Natural killer cell treated with Interleukin-12 subunit alpha and Interleukin-12 subunit beta and Interleukin-15 and Interleukin-18, amount 100 ng/mL, for 72 hours (primary cell): ENCODE results near the gene CAMSAP2. TPM values are rescaled to one million over a fixed set of nuclear protein-coding genes. Genes with fewer than 3 reads are reported as not detected.

Experiments used
- ATAC-seq, 2 donors: fragments of 150-1000 bp; cut with Tn5 transposase in 1 of 2; sonication (Bioruptor Pico), chemical (Tn5 transposase) in 1 of 2; 2 replicates each; pipeline ENCODE4 v1.10.0; 2021
- DNase-seq: peaks from one replicate; pipeline ENCODE4 v3.0.0; 2022; ENCODE audit warnings: low spot score
- H3K27ac Mint-ChIP-seq, 2 donors: 1 replicate in 1 of 2; 2 replicates in 1 of 2; pipeline ENCODE4 v1.8.0; 2022; ENCODE audit warnings: mixed read lengths in 2 of 2, mild to moderate bottlenecking in 1 of 2, moderate library complexity in 1 of 2
- H3K27me3 Mint-ChIP-seq, 2 donors: 1 replicate in 1 of 2; 2 replicates in 1 of 2; pipeline ENCODE4 v1.8.0; 2022; ENCODE audit warnings: mixed read lengths in 2 of 2
- H3K36me3 Mint-ChIP-seq: one replicate; pipeline ENCODE4 v1.8.0; 2022; ENCODE audit warnings: mixed read lengths
- H3K4me1 Mint-ChIP-seq, 2 donors: 1 replicate in 1 of 2; 2 replicates in 1 of 2; pipeline ENCODE4 v1.8.0; 2022; ENCODE audit warnings: low read depth in 2 of 2, mixed read lengths in 2 of 2, mild to moderate bottlenecking in 1 of 2
- H3K4me3 Mint-ChIP-seq: one replicate; pipeline ENCODE4 v1.8.0; 2022; ENCODE audit warnings: mixed read lengths
- H3K9me3 Mint-ChIP-seq: 2 replicates; pipeline ENCODE4 v1.8.0; 2022; ENCODE audit warnings: mixed read lengths
- total RNA-seq, 2 donors: library from RNA; stranded (reverse); gene quantifications; one replicate each; pipeline ENCODE4 v1.2.3, GENCODE V29; 2022

CAMSAP2 gene
- total RNA-seq, 2 donors from 2014 or later, result 0.31 to 0.48 TPM

DNA sequence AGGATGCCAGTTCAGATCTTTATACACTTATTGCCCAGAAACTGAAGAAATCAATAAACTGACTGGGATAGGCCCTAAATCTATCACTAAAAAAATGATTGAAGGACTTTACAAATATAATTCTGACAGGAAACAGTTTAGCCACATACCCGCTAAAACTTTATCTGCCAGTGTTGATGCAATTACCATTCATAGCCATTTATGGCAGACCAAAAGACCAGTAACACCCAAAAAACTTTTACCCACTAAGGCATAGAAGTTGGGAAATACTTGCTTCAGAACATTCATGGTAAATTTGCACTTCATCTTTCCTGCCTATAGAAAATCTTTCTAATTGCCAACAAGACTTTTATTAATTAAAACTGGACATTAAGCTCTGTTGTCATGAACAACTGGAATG is 119.1 kb downstream of the CAMSAP2 start:
- H3K4me1 Mint-ChIP-seq, result peaks cover 24 to 36% of the 10 kb centered on the region in 2 donors
- H3K36me3 Mint-ChIP-seq, result no peaks in the 10 kb centered on the region
- peak overlapping the region; percentile 40 for H3K4me3 Mint-ChIP-seq
- no peaks in the 10 kb centered on the region for H3K9me3 Mint-ChIP-seq
- H3K27ac Mint-ChIP-seq, result peak overlapping the region; percentile 10 to 35
- no peak for DNase-seq
- peaks cover 0 to 6% of the 10 kb centered on the region in 2 donors for H3K27me3 Mint-ChIP-seq
- ATAC-seq, result peak in 1 of 2 donors; percentile 63

DNA sequence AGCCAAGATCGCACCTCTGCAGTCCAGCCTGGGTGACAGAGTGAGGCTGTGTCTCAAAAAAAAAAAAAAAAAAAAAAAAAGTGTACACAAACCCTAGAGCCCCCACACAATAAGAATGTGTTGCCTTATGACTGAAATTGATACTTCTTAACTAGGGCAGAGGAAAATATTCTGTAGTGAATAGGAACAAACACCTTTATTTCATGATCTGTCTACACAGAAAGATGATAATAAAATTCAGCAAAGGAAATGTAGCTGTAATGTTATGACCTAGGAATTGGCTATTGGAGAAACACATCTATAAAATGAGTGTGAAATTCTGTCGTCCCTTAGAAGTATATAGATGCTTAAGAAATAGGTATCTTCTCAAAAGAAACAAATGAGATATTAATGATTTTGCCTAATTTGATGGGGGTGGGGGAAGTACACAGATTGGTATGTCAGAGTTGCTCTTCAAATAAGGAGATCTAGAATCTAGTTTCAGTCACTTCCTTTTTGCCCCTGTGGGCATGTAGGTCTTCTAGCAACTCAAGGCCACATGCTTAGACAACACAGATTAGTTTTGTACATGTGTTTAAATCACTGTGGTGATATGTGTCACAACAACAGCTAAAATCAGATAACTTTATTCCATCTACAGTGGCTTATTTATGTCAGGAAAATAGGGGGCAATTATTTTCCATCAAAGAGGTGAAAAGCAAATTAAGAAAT is 123.4 kb downstream of the CAMSAP2 start:
- H3K36me3 Mint-ChIP-seq, result no peaks in the 10 kb centered on the region
- no peak for DNase-seq
- peaks cover 37 to 39% of the 10 kb centered on the region in 2 donors for H3K4me1 Mint-ChIP-seq
- peak; percentile 51 to 56 for ATAC-seq
- H3K4me3 Mint-ChIP-seq, result peak overlapping the region; percentile 11
- H3K9me3 Mint-ChIP-seq, result no peaks in the 10 kb centered on the region
- H3K27ac Mint-ChIP-seq, result peak overlapping the region in 1 of 2 donors; percentile 58
- peaks cover 0 to 3% of the 10 kb centered on the region in 2 donors for H3K27me3 Mint-ChIP-seq

DNA sequence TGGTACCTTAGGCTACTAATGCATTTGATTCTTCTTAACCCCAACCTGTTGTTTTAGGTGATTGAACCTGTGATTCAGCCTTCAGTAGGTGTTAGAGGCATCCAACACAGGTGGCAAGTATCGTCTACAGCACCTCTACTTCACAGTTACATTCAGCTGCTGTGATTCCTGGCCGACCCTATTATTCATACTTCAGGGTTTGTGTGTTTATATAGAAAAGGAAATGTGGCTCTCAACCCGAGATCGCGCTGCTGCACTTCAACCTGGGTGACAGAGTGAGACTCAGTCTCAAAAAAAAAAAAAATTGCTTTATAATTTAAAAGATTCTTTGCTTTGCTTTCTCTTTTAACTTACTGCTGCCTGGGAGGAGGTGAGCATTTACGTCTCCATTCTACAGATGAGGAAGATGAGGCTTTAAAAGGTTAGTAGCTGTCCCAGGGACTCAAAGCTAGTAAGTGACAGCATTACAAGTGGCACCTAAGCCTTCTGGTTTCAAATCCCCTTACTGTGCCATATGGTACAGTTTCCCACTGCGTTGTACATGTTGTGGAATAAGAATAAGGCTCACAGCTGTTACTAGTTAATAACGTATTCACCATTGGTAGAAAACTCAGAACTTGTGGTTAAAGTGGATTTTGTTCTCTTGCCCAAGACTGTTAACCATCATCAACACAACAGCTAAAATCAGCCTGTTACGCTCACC is 124.2 kb downstream of the CAMSAP2 start:
- Mint-ChIP-seq H3K36me3 (no peaks in the 10 kb centered on the region), H3K4me3 (peak overlapping the region; percentile 11), H3K4me1 (peaks cover 36 to 40% of the 10 kb centered on the region in 2 donors), H3K9me3 (no peaks in the 10 kb centered on the region), H3K27ac (peak overlapping the region; percentile 44 to 58), H3K27me3 (peaks cover 0 to 5% of the 10 kb centered on the region in 2 donors)
- ATAC-seq, result peak in 1 of 2 donors; percentile 22
- DNase-seq, result no peak

DNA sequence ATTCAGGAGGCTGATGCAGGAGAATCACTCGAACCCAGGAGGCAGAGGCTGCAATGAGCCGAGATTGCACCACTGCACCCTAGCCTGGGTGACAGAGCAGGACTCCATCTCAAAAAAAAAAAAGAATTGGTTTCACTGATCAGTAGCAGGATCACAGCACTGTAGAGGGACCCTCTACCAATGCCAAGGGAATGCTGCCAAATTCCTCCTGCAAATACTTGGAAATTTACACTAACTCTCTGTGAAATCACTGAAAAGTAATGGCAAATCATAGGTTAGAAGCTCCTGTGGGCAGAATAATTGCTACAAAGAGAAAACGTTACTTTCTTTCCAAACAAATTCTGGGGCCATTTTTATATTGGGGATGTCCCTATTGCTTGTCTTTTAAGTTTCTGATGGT is 127.4 kb downstream of the CAMSAP2 start:
- no peak overlapping the region for H3K4me3 Mint-ChIP-seq
- ATAC-seq, result no peak
- peaks cover 41 to 46% of the 10 kb centered on the region in 2 donors for H3K4me1 Mint-ChIP-seq
- H3K36me3 Mint-ChIP-seq, result no peaks in the 10 kb centered on the region
- no peak for DNase-seq
- no peak overlapping the region for H3K27ac Mint-ChIP-seq
- H3K27me3 Mint-ChIP-seq, result peaks cover 0 to 5% of the 10 kb centered on the region in 2 donors
- H3K9me3 Mint-ChIP-seq, result no peaks in the 10 kb centered on the region

DNA sequence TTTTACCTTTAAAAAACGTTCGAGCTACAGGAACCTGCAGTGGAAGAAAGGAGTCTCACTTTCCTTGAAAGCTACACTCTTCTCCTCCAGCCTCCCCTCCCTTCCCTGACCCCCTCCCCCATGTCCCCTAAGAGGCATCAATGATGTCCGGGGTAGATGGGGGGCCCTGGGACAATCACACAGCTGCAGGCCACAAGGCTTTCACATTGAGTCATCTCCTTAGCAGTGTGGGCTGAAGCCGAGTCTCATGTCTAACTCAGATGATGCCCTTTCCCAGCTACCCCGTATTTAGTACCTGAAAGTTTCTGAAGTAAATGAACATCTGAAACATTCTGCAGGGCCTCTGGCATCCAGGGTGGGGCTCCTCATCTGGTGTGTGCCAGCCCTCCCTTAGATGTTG is 127.8 kb downstream of the CAMSAP2 start:
- Mint-ChIP-seq H3K36me3 (no peaks in the 10 kb centered on the region), H3K9me3 (no peaks in the 10 kb centered on the region), H3K27ac (no peak overlapping the region), H3K27me3 (peaks cover 4 to 9% of the 10 kb centered on the region in 2 donors), H3K4me1 (peaks cover 45 to 50% of the 10 kb centered on the region in 2 donors), H3K4me3 (peak overlapping the region; percentile 48)
- DNase-seq (no peak), ATAC-seq (peak; percentile 71 to 83)

DNA sequence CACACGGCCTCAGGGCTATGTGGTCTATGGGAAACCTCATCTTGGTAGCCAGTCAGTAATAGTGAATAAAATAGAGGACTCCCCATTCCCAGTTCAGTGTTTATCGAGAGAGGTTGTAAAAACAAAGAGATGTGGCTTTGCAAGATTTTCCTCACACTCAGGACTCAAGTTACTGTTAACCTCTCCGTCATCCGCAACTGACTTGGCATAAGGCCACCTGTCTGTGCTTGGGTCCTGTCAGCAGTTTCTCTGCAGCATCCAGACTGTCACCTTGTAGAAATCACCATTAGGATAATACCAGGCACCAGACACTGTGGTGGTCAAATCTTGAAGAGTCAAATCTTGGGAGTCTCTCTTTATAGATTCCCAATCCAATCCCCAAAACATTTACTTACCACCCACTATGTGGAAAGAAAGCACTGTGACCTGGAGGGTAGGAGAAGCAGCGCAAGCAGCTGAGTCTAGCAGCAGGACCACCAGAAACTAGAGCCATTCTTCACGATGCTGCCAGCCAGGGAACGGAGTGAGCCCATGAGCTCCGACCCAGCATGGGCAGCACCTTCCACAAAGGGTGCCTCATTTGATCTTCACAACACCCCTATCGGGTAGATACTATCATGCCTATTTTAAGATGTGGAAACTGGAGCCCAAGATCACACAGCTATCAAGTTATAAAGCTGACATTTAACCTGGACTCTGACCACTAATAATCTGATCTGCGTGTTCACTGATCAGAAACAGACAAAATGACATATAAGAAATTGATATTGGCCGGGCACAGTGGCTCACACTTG is 128.5 kb downstream of the CAMSAP2 start:
- Mint-ChIP-seq H3K9me3 (no peaks in the 10 kb centered on the region), H3K27ac (no peak overlapping the region), H3K4me1 (peaks cover 48 to 51% of the 10 kb centered on the region in 2 donors), H3K36me3 (no peaks in the 10 kb centered on the region), H3K27me3 (peaks cover 9 to 11% of the 10 kb centered on the region in 2 donors), H3K4me3 (peak overlapping the region; percentile 48)
- no peak for DNase-seq
- no peak for ATAC-seq

DNA sequence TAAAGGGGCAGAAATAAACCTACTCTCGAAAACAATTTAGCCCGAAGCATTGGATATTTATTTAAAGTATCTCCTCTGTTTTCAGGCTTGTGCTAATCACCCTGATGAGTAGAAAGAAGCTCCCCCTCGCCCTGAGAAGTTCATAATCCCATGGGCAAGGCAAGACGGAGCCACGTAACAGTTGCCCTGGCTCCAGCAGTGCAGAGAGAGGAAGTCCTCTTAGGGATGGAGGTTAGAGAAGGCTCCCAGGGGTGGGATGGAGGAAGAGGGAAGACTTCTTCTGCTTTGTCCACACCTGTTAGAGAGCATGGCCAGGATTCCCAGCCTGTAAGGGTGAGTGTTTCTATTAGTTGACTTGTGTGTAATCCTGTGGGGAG is 130.7 kb downstream of the CAMSAP2 start:
- H3K4me1 Mint-ChIP-seq, result peaks cover 36 to 38% of the 10 kb centered on the region in 2 donors
- no peaks in the 10 kb centered on the region for H3K9me3 Mint-ChIP-seq
- H3K27ac Mint-ChIP-seq, result peak overlapping the region in 1 of 2 donors; percentile 10
- no peak overlapping the region for H3K4me3 Mint-ChIP-seq
- no peaks in the 10 kb centered on the region for H3K36me3 Mint-ChIP-seq
- ATAC-seq, result no peak
- peaks cover 15 to 16% of the 10 kb centered on the region in 2 donors for H3K27me3 Mint-ChIP-seq
- no peak for DNase-seq

DNA sequence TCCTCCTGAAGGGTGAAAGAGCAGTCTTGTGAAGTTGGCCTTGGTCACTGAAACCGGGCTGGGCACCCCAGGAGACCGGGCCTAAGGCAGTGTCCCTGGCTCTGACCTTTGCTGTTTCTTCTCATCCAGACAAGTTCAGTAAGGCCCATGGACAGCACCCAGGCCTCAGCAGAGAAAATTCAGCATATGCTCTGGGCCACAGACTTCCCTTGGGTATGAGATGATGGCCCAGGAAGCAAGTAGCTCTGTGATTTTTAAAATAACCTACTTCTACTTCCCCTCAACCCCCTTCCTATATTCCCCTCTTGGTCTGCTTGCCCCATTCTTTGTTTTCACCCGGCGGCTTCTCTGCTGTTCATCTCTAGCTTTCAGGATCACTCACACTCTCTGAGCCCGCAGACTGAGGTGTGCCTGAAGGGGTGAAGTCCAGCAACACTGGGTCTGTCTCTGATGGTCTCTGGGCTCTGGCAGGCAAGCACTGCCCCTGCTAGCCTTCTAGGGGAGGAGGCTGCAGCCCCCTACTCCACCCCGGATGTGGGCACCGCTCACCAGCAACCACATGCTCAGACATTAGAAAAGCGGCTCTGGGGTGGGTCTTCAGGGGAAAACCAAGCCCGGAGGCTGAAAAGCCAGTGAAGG is 131.2 kb downstream of the CAMSAP2 start:
- H3K27me3 Mint-ChIP-seq, result peaks cover 20% of the 10 kb centered on the region in 2 donors

DNA sequence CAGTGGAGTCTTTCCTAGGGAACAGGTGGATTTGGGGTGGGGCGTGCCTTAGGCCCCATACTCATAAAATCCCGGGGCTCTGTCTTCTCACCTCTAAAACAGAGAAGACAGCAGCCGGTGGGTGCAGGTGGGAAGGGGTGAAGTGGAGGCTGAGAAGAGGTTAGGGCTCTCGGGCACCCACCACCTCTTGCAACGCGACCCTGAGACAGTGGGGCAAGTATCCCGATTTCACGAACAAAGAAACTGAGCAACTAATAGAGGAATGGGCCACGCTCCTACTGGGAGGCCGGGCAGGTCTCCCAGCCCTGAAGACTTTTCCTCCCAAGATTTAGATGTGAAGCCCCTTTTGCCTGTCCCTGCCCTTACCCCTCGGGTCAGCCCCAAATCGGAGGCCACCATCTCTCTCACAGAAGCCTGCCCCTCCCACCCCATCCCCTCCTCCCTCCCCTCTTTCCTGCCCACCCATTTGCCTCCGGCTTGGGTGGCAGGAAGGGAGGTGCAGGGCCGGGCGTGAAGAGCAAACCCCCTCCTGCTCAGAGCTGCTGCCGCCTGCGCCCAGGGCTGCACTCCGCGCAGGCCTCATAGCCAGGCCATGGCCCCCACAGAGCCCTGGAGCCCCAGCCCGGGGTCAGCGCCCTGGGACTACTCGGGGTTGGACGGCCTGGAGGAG is 133.9 kb downstream of the CAMSAP2 start, which contains the start of gene GPR25:
Gene GPR25 (plus strand): TSS at position 536 of the 670 bp plus-strand sequence. CDS start 57 bp downstream, at position 593.
- ATAC-seq (no peak), DNase-seq (no peak)
- Mint-ChIP-seq H3K27ac (no peak within 1 kb of the TSS), H3K9me3 (no peaks in the 10 kb centered on the region), H3K4me1 (peaks cover 42 to 44% of the 10 kb centered on the region in 2 donors), H3K27me3 (peaks cover 19 to 31% of the 10 kb centered on the region in 2 donors), H3K36me3 (no peaks in the 10 kb centered on the region), H3K4me3 (peak within 1 kb of the TSS; percentile 23)

More for the DNA sequence above, 131.2 kb downstream of the CAMSAP2 start:
- Mint-ChIP-seq H3K36me3 (no peaks in the 10 kb centered on the region), H3K27ac (peak overlapping the region in 1 of 2 donors; percentile 10), H3K9me3 (no peaks in the 10 kb centered on the region), H3K4me3 (peak overlapping the region; percentile 42), H3K4me1 (peaks cover 40 to 43% of the 10 kb centered on the region in 2 donors)
- no peak for DNase-seq
- peak; percentile 80 to 85 for ATAC-seq

DNA sequence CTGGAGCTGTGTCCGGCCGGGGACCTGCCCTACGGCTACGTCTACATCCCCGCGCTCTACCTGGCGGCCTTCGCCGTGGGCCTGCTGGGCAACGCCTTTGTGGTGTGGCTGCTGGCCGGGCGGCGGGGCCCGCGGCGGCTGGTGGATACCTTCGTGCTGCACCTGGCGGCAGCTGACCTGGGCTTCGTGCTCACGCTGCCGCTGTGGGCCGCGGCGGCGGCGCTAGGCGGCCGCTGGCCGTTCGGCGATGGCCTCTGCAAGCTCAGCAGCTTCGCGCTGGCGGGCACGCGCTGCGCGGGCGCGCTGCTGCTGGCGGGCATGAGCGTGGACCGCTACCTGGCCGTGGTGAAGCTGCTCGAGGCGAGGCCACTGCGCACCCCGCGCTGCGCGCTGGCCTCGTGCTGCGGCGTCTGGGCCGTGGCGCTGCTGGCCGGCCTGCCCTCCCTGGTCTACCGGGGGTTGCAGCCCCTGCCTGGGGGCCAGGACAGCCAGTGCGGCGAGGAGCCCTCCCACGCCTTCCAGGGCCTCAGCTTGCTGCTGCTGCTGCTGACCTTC is 134.5 kb downstream of the CAMSAP2 start:
- peaks cover 19 to 31% of the 10 kb centered on the region in 2 donors for H3K27me3 Mint-ChIP-seq
- H3K4me3 Mint-ChIP-seq, result peak overlapping the region; percentile 23
- no peaks in the 10 kb centered on the region for H3K9me3 Mint-ChIP-seq
- peaks cover 44 to 49% of the 10 kb centered on the region in 2 donors for H3K4me1 Mint-ChIP-seq
- H3K36me3 Mint-ChIP-seq, result no peaks in the 10 kb centered on the region
- H3K27ac Mint-ChIP-seq, result no peak overlapping the region
- no peak for DNase-seq
- no peak for ATAC-seq

DNA sequence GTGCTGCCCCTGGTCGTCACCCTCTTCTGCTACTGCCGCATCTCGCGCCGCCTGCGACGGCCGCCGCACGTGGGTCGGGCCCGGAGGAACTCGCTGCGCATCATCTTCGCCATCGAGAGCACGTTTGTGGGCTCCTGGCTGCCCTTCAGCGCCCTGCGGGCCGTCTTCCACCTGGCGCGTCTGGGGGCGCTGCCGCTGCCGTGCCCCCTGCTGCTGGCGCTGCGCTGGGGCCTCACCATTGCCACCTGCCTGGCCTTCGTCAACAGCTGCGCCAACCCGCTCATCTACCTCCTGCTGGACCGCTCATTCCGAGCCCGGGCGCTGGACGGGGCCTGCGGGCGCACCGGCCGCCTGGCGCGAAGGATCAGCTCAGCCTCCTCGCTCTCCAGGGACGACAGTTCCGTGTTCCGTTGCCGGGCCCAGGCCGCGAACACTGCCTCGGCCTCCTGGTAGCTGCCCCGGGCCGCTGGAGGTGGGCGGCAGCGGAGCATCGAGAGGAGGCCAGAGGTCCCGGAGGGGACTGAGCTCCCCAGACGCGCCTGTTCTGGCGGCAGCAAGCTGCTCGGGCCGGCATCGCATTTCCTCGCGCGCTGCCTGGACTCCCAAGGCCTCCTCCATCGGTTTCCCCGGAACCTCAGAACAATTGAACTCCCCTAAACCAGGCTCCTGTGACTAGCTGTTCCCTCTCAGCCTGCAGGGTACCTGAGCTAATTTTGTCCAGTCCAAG is 135.1 kb downstream of the CAMSAP2 start:
- ATAC-seq (peak in 1 of 2 donors; percentile 4), DNase-seq (no peak)
- no peaks in the 10 kb centered on the region for H3K36me3 Mint-ChIP-seq
- no peaks in the 10 kb centered on the region for H3K9me3 Mint-ChIP-seq
- peaks cover 48 to 56% of the 10 kb centered on the region in 2 donors for H3K4me1 Mint-ChIP-seq
- H3K27ac Mint-ChIP-seq, result peak overlapping the region in 1 of 2 donors; percentile 57
- peak overlapping the region; percentile 23 for H3K4me3 Mint-ChIP-seq
- peaks cover 19 to 31% of the 10 kb centered on the region in 2 donors for H3K27me3 Mint-ChIP-seq

DNA sequence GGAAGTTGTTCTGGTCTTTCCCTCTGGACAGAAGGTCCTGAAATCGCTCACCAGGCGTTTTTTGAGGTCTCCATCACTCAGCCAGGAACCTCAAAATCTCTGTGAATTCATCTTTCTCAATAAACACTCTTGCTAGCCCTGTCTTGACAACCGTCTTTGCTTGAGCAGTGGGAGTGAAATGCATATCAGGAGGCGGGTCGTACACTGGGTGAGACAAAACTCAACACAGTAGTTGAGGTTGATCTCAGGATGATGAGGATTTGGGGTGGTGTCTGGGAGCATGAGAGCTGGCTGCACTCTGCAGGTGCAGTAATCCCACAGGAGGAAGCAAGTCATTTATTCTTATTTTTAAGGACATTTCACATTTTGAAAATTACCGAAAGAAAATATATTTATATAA is 136.0 kb downstream of the CAMSAP2 start:
- H3K9me3 Mint-ChIP-seq, result no peaks in the 10 kb centered on the region
- ATAC-seq (no peak), DNase-seq (no peak)
- H3K27me3 Mint-ChIP-seq, result peaks cover 19 to 31% of the 10 kb centered on the region in 2 donors
- H3K4me3 Mint-ChIP-seq, result peak overlapping the region; percentile 23
- no peaks in the 10 kb centered on the region for H3K36me3 Mint-ChIP-seq
- peak overlapping the region in 1 of 2 donors; percentile 57 for H3K27ac Mint-ChIP-seq
- H3K4me1 Mint-ChIP-seq, result peaks cover 45 to 51% of the 10 kb centered on the region in 2 donors
